ENCODE results near the gene INPPL1. TPM values are rescaled to one million over a fixed set of nuclear protein-coding genes. Genes with fewer than 3 reads are reported as not detected.
"Not testable (repeated sequence)": the region's sequence is repeated elsewhere in the genome, so short reads cannot be mapped to it uniquely, and the experiment has no call there.

The INPPL1 gene
- total and polyA plus RNA-seq, 2 donors from 2014 or later: 39.9 to 120 TPM

DNA sequence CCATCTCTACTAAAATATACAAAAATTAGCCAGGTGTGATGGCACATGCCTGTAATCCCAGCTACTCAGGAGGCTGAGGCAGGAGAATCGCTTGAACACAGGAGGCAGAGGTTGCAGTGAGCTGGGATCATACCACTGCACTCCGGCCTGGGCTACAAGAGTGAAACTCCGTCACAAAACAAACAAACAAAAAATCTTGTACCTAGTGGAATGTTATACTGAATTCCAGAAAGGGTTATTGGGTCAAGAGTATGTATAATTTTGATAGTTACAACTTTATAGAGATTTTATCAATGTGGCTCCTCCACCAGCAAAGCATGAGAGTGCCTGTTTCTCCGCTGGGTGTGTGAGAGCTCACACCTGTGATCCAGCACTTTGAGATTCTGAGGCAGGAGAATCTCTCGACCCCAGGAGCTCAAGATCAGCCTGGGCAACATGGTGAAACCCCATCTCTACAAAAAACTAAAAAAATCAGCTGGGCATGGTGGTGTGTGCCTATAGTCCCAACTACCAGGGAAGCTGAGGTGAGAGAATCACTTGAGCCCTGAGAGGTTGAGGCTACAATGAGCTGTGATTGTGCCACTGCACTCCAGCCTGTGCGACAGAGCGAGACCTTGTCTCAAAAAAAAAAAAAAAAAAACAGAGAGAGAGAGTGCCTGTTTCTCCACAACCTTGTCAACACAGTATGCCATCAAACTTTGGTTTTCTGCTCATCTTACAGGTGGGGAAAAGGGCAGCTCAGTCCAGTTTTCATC, 45.3 kb upstream of the INPPL1 start:
- intact Hi-C loops (cut with DNase I): no loop called here
- no peak overlapping the region for H3K4me3 ChIP-seq (ENCODE audit: low read length in 3 of 3)
- H3K27ac ChIP-seq (ENCODE audit: low read depth in 2 of 2, low read length in 2 of 2): no peak overlapping the region
- no peaks in the 10 kb centered on the region for H3K36me3 ChIP-seq (ENCODE audit: control insufficient read depth in 2 of 3, insufficient read depth in 3 of 3, low read length in 3 of 3)
- H3K9me3 ChIP-seq (ENCODE audit: control insufficient read depth in 2 of 3, insufficient read depth in 1 of 3, low read length in 3 of 3): no peaks in the 10 kb centered on the region
- peaks cover 0 to 4% (median 0%) of the 10 kb centered on the region in 3 donors for H3K4me1 ChIP-seq (ENCODE audit: control insufficient read depth in 2 of 3, insufficient read depth in 2 of 3, low read depth in 1 of 3, low read length in 3 of 3)
- DNase-seq (no peak), FAIRE-seq (no peak)
- TF ChIP-seq, protein P1, sequence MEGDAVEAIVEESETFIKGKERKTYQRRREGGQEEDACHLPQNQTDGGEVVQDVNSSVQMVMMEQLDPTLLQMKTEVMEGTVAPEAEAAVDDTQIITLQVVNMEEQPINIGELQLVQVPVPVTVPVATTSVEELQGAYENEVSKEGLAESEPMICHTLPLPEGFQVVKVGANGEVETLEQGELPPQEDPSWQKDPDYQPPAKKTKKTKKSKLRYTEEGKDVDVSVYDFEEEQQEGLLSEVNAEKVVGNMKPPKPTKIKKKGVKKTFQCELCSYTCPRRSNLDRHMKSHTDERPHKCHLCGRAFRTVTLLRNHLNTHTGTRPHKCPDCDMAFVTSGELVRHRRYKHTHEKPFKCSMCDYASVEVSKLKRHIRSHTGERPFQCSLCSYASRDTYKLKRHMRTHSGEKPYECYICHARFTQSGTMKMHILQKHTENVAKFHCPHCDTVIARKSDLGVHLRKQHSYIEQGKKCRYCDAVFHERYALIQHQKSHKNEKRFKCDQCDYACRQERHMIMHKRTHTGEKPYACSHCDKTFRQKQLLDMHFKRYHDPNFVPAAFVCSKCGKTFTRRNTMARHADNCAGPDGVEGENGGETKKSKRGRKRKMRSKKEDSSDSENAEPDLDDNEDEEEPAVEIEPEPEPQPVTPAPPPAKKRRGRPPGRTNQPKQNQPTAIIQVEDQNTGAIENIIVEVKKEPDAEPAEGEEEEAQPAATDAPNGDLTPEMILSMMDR (IDR thresholded peaks at IDR 0.05; ENCODE audit: borderline replicate concordance, extremely low read depth, insufficient read depth): no peak
- H3K27me3 ChIP-seq (ENCODE audit: control insufficient read depth, insufficient read depth, low read length): no peaks in the 10 kb centered on the region
- no peak overlapping the region for H3K9ac ChIP-seq (ENCODE audit: low read length in 3 of 3)

DNA sequence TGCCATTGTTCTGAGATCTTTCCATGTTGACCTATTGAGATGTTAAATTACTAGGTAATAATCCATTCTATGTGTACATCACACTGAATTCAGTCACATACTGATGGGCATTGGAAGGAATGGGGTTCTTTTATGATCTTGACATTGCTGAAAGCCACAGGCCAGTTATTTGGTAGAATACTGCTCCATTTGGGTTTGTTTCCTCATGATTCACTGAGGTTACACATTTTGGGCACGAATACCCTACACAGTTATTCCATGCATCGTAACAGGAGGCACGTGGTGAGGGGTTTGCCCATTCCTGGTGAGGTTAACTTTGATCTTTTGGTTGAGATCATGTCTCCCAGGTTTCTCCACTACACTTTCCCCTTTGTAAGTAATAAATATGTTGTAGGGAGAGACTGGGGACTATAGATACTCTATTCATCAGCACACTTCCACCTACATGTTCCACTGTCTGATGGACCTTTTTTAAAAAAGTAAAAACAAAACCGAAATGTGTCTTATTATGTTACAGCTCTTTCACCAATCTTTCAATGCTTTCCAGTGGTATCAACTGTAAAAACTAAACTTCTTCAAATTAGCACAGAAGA, 44.7 kb upstream of the INPPL1 start:
- intact Hi-C loops (cut with DNase I): no loop called here
- DNase-seq (no peak), FAIRE-seq (no peak)
- H3K27ac ChIP-seq (ENCODE audit: low read depth in 2 of 2, low read length in 2 of 2): no peak overlapping the region
- H3K9ac ChIP-seq (ENCODE audit: low read length in 3 of 3): no peak overlapping the region
- no peaks in the 10 kb centered on the region for H3K27me3 ChIP-seq (ENCODE audit: control insufficient read depth, insufficient read depth, low read length)
- H3K4me1 ChIP-seq (ENCODE audit: control insufficient read depth in 2 of 3, insufficient read depth in 2 of 3, low read depth in 1 of 3, low read length in 3 of 3): peaks cover 0 to 4% (median 0%) of the 10 kb centered on the region in 3 donors
- TF ChIP-seq, protein P1 (IDR thresholded peaks at IDR 0.05; ENCODE audit: borderline replicate concordance, extremely low read depth, insufficient read depth): no peak
- no peak overlapping the region for H3K4me3 ChIP-seq (ENCODE audit: low read length in 3 of 3)
- no peaks in the 10 kb centered on the region for H3K36me3 ChIP-seq (ENCODE audit: control insufficient read depth in 2 of 3, insufficient read depth in 3 of 3, low read length in 3 of 3)
- H3K9me3 ChIP-seq (ENCODE audit: control insufficient read depth in 2 of 3, insufficient read depth in 1 of 3, low read length in 3 of 3): no peaks in the 10 kb centered on the region

DNA sequence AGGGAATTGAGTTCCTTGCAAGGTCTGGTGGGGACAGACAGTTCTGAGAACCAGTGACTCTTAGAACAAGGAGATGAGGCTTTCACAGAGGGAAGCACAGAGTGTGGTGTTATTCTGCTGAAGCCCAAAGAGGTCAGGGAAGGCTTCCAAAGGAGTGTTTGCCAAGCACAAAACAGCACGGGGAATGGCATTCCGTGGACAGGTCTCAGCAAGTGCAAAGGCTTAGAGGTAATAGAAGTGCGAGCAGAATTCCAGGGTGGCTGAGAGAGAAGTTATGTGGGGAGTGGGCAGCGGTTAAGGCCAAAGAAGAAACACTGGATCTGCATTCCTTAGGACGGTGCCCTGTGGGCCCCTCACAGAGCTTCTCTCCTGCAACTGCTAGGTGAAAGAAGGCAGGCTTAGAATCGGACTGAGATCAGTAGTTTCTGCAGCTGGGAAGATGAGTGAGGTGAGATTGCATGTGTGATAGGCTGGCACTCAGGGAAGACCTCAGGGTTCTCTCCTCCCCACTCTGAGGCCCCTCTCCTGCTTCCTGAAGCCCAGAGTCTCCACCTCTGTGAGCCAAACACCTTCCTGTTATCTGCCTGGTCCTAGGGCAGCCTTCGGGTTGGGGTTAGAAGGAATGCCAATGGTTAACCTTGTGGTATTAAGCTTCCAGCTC, 43.5 kb upstream of the INPPL1 start:
- intact Hi-C loops (cut with DNase I); FAIRE-seq; H3K27me3 ChIP-seq (ENCODE audit: control insufficient read depth, insufficient read depth, low read length); H3K4me1 ChIP-seq (ENCODE audit: control insufficient read depth in 2 of 3, insufficient read depth in 2 of 3, low read depth in 1 of 3, low read length in 3 of 3); H3K4me3 ChIP-seq (ENCODE audit: low read length in 3 of 3); H3K36me3 ChIP-seq (ENCODE audit: control insufficient read depth in 2 of 3, insufficient read depth in 3 of 3, low read length in 3 of 3); H3K9ac ChIP-seq (ENCODE audit: low read length in 3 of 3); H3K27ac ChIP-seq (ENCODE audit: low read depth in 2 of 2, low read length in 2 of 2); H3K9me3 ChIP-seq (ENCODE audit: control insufficient read depth in 2 of 3, insufficient read depth in 1 of 3, low read length in 3 of 3): not testable (repeated sequence)
- DNase-seq: peak in 1 of 5 donors; percentile 16

DNA sequence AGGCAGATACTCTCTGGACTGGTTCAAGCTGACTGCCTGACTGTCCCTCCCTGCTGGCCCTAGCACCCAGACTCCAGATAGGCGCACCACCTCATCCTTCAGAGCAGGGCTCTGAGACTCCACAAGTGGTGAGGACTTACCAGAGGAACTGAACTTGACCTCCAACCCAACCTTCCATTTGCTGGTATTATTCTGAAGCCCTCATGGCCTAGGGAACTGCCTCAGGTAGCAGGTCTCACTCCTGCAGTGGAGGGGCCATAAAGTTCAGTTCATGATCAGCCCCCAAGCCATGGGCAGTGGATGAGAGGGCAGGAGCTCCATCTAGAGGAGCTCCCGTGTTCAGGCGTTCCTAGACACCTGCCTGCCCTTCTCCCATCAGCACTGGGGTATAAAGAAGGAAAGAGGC, 43.0 kb upstream of the INPPL1 start:
- FAIRE-seq; H3K4me1 ChIP-seq (ENCODE audit: control insufficient read depth in 2 of 3, insufficient read depth in 2 of 3, low read depth in 1 of 3, low read length in 3 of 3); intact Hi-C loops (cut with DNase I); H3K27ac ChIP-seq (ENCODE audit: low read depth in 2 of 2, low read length in 2 of 2); H3K36me3 ChIP-seq (ENCODE audit: control insufficient read depth in 2 of 3, insufficient read depth in 3 of 3, low read length in 3 of 3); H3K9ac ChIP-seq (ENCODE audit: low read length in 3 of 3); H3K9me3 ChIP-seq (ENCODE audit: control insufficient read depth in 2 of 3, insufficient read depth in 1 of 3, low read length in 3 of 3); H3K27me3 ChIP-seq (ENCODE audit: control insufficient read depth, insufficient read depth, low read length); H3K4me3 ChIP-seq (ENCODE audit: low read length in 3 of 3): not testable (repeated sequence)
- TF ChIP-seq, protein P1 (IDR thresholded peaks at IDR 0.05; ENCODE audit: borderline replicate concordance, extremely low read depth, insufficient read depth): peak; percentile 20
- peak in 1 of 5 donors; percentile 40 for DNase-seq

All from kidney (tissue), 14 donors.